GM19023 (cell line): ENCODE data around the gene AQP10.
"Not testable (repeated sequence)": the region's sequence is repeated elsewhere in the genome, so short reads cannot be mapped to it uniquely, and the experiment has no call there.

Experiments used
- ATAC-seq: cut with Tn5 transposase; IDR thresholded peaks from one replicate; pipeline ENCODE4 v1.9.1; 2021; ENCODE audit warnings: mild to moderate bottlenecking, moderate library complexity; ENCODE audit not compliant: unreplicated experiment

AQP10 gene, protein sequence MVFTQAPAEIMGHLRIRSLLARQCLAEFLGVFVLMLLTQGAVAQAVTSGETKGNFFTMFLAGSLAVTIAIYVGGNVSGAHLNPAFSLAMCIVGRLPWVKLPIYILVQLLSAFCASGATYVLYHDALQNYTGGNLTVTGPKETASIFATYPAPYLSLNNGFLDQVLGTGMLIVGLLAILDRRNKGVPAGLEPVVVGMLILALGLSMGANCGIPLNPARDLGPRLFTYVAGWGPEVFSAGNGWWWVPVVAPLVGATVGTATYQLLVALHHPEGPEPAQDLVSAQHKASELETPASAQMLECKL

DNA sequence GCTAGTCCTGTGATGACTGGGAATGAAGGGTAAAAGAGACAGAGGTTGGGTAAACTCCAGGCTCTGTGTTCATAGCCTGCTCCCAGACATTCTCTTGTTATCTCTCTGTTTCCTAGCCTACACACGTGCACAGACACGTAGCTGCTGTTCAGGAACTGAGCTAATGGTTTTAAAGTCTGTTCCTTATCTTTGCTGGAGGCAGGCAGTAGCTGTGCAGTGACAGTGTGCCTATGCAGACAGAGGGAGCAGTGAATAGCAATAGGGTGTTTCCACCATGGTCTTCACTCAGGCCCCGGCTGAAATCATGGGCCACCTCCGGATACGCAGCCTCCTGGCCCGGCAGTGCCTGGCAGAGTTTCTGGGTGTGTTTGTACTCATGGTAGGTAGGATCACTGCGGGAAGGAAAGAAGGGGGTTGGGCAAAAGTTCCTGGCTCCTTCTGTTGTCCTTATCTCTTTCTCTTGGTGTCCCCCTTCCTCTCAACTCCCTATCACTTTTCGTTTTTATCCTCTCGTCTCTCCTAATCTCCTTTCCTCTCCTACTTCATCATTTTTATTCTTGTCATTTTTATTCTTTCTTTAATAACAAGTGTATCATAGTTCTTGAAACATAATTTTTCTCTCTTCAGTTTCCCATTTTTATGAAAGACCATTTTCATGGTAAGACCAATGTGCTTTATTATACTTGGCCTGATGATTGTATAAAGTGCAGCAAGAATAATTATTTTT lies at the start of gene AQP10:
AQP10 (plus strand) TSS at position 212 of the 727 bp plus-strand sequence; CDS start at position 275, 63 bp downstream.
- no peak for ATAC-seq

DNA sequence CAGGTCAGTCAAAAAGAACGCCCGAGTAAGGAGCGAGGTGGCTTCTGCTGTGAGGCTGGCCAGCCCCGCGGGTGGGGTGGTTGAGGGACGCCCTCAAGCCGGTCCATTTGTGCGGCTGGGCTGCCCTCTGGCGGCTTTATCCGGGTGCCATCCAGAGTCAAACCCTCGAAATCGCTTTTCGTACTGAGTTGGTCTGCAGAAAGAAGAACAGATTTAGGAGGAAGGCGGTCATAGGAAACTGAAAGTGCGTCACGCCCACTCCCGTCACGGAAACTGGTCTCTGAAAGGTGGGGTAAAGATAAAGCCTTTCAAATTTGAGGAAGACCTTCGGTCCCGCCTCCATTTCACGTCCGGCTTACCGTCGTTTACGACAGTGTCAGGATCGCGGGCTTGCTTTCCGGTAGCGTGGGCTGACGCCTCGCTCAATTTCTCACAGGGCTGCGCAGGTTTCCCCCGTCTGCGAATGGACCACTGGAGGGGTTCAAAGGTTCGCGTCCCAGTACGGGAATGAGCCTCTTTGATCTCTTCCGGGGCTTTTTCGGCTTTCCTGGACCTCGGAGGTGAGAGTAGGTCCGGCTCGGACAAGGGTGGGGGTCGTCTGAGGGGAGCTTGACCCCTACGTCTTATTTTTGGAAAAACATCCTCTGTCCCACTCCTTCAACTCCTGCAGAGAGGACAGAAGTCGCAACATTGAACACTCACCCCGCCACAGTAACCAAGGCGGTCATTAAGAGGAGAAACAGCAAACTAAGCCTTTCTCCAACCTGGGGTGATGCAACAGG lies 48.5 kb upstream of the AQP10 start, which contains the start of gene HAX1:
HAX1 (plus strand) TSS at position 413 of the 782 bp plus-strand sequence; CDS start at position 508, 95 bp downstream.
- ATAC-seq, result peak; percentile 88

DNA sequence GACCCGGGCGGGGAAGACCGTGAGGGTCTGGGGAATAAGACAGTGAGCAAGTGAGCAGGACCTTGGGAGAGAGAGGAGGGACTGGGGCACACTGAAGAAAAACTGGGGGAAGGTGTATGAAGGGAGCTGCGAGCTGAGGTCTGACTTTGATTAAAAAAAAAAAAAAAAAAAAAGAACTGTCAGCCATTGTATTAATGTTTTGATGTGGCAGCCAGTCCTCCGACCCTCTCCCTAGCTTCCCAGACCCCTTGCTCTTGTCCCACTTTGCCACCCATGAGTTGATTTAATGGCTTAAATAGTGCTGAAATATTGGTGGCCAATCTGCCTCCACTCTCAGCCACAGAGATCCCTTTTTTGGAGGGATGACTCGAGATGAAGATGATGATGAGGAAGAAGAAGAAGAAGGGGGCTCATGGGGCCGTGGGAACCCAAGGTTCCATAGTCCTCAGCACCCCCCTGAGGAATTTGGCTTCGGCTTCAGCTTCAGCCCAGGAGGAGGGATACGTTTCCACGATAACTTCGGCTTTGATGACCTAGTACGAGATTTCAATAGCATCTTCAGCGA lies 47.8 kb upstream of the AQP10 start:
- no peak for ATAC-seq

DNA sequence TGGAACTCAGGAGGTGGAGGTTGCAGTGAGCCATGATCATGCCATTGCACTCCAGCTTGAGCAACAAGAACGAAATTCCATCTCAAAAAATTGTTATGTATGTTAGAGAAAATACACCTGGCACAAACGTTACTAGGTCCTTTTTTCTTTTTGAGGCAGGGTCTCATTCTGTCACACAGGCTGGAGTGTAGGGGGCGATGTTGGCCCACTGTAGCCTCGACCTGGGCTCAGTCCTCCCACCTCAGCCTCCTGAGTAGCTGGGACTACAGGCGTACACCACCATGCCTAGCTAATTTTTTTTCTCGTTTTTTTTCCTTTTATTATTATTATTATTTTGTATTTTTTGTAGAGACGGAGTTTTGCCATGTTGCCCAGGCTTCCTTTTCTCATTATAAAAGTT lies 44.1 kb upstream of the AQP10 start:
- ATAC-seq, result no peak

DNA sequence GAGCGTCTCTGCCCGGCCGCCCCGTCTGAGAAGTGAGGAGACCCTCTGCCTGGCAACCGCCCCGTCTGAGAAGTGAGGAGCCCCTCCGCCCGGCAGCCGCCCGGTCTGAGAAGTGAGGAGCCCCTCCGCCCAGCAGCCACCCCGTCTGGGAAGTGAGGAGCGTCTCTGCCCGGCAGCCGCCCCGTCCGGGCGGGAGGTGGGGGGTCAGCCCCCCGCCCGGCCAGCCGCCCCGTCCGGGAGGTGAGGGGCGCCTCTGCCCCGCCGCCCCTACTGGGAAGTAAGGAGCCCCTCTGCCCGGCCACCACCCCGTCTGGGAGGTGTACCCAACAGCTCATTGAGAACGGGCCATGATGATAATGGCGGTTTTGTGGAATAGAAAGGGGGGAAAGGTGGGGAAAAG lies 33.3 kb upstream of the AQP10 start:
- not testable (repeated sequence) for ATAC-seq

DNA sequence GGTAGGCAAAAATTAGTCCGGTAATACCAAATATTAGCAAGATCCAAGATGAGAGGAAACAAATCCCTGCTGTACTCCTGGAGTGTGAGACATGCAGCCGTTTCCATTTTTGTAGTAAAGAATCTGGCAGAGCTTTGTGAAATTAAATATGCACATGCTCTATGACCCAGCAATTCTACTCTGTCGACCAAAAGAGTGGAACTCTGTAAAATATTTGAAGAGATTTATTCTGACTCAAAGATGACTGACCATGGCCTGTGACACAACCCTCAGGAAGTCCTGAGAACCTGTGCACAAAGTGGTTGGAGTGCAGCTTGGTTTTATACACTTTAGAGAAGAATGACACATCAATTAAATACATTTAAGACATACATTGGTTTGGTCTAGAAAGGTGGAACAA lies 32.2 kb upstream of the AQP10 start:
- ATAC-seq, result no peak

DNA sequence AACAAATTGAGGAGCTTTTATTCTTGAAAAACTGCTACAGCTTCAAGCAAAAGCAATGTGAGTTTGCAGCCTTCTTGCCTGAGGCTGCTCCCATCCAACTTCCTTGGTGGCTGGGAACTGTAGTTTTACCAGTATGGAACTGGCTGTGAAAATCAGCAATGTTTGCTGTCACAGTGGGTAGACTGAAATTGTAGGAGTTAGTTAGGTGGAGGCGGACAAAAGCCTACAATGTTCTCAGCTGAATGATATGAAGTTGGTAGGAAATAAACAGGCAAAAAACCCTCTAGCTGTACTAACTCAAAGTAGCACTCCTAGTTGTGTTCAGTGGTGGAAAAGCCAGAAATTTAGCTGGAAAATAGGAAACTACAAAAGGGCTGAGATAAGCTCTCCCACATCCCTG lies 30.0 kb upstream of the AQP10 start:
- no peak for ATAC-seq

DNA sequence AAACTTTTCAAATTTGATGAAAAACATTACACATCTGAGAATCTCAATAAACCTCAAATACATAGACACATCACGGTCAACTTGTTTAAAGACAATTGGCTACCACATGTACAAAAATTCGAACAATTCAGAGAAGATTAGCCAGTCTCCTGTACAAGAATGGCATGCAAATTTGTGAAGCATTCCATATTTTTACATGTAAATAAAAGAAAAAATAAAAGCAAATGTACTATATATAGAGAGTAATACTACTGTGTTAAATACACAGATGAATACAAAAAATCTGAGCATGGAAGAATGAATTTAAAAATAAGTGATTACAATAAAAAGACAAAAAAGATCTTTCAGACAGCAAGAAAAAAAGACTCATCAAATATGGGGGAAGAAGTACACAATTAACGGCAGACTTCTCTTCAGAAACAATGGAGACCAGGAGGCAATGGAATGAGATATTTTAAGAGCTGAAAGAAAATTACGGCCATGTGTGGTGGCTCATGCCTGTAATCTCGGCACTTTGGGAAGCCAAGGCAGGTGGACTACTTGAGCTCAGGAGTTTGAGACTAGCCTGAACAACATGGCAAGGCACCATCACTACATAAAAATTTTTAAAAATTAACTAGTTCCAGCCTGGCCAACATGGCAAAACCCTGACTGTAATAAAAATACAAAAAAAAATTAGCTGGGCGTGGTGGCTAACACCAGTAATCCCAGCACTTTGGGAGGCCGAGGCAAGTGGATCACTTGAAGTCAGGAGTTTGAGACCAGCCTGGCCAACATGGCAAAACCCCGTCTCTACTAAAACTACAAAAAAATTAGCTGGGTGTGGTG lies 25.3 kb upstream of the AQP10 start:
- no peak for ATAC-seq

DNA sequence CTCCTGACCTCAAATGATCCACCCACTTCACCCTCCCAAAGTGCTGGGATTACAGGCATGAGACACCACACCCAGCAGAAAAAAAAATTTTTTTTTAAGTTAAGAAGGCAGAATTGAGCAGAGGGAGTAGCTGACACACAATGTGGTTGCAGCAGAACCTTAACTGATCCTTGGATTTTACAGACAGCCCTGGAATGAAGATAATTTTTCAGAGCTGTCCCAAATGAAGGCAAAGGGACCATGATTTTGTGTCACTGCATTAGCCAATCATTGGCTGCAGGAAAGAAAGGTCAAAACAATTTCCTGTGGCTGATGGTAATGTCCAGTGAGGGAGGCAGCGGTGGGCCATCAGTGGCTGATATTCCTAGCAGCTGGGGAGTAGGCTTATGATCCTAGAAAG lies 19.3 kb upstream of the AQP10 start:
- no peak for ATAC-seq

DNA sequence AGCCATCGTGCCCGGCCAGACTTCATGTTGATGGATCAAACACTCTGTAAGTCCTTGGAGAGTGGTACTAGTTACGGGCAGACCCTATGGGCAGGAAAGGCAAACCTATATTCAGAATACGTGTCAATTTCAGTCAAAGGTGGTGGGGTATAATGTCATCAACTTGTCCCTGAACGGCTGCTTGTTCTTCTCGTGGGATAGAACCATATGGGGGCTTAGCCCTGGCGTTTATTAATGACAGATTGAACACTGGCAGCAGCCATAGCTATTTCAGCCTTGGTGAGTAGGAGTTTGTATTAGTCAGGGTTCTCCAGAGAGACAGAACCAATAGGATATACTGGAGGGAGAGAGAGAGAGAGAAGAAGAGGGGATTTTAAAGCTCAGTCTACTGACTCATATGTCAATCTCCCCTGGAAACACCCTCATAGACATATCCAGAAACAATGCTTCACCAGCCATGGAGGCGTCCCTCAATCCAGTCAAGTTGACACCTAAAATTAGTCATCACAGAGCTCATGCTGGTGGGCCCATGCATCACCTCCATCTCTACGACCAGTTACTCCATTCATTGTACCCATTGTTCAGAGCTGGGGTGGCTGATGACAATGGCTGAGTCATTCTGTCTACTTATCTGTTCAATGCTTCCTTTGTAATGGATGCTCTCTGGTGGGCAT lies 16.1 kb upstream of the AQP10 start:
- ATAC-seq, result peak; percentile 59

DNA sequence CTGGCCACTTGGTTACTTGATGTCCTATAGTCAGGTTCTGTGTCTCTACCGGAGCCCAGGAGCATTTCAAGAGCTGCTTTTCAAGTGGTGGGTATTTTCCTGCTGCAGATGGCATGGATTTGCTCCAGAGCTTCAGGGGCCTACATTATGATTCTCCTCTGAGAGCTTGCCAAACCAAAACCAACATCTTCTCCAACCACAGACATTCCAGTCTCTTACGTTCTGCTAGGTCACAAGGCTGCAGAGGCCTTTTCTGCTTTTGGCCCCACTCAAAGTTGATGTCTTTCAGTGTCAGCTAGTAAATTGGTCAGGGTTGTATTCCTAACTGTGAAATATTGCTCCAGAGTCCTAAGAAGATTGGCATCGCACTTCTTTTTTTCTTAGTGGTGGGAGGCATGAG lies 14.7 kb upstream of the AQP10 start:
- no peak for ATAC-seq

DNA sequence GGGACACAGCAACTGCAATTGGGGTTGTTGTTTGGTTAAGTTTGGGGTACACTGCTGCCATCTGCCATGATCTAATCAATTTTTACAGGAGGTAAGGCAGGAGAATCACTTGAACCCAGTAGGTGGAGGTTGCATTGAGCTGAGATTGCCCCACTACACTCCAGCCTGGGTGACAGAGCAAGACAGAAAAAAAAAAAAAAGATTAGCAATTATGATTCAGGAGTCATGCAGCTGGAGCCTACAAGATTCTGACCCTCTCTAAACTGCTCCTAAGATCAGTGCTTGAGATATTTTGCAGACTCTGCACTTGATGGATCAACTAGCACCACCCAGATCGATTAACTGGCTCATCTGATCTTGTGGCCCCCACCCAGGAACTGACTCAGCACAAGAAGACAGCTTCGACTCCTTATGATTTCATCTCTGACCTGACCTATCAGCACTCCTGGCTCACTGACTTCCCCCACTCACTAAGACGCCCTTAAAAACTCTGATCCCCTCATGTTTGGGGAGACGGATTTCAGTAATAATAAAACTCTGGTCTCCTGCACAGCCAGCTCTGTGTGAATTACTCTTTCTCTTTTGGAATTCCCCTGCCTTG lies 13.1 kb upstream of the AQP10 start:
- not testable (repeated sequence) for ATAC-seq

DNA sequence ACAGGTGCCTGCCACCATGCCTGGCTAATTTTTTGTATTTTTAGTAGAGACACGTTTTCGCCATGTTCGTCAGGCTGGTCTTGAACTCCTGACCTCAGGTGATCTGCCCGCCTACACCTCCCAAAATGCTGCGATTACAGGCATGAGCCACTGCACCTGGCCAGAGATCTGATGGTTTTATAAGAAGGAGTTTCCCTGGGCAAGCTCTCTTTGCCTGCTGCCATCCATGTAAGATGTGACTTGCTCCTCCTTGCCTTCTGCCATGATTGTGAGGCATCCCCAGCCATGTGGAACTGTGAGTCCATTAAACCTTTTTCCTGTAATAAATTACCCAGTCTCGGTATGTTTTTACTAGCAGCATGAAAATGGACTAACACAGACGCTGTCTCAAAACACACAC lies 11.8 kb upstream of the AQP10 start:
- ATAC-seq, result not testable (repeated sequence)

DNA sequence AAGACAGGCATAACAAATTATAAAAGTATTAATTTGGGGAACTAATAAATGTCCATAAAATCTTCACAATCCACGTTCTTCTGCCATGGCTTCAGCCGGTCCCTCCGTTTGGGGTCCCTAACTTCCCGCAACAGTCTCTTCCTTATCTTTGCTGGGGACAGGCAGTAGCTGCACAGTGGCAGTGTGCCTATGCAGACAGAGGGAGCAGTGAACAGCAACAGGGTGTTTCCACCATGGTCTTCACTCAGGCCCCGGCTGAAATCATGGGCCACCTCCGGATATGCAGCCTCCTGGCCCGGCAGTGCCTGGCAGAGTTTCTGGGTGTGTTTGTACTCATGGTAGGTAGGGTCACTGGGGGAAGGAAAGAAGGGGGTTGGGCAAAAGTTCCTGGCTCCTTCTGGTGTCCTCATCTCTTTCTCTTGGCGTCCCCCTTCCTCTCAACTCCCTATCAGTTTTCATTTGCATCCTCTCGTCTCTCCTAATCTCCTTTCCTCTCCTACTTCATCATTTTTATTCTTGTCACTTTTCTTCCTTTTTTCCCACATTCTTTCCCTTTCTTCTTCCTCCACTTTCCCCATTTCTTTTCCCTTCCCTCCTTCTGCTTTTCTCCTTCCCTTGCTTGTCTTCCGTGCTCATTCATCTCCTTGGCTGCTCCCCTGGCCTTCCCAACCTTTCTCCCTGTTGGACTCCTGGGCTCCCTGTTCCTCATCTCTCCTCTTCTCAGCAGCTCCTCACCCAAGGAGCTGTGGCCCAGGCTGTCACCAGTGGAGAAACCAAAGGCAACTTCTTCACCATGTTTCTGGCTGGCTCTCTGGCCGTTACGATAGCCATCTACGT lies 8.4 kb upstream of the AQP10 start:
- not testable (repeated sequence) for ATAC-seq

DNA sequence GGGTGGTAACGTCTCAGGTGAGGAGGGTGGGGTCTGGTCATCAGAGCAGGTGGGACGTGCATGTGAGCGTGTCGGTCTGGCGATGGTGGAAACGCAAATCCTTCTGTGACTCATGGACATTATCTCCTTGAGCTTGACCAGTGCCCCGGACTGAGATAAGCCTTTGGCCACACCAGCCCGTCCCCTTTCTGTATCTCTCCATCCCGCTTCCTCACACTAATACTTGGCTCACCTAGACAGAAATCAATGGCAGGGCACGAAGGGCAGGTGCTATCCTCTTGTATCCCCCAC lies 7.9 kb upstream of the AQP10 start:
- no peak for ATAC-seq

DNA sequence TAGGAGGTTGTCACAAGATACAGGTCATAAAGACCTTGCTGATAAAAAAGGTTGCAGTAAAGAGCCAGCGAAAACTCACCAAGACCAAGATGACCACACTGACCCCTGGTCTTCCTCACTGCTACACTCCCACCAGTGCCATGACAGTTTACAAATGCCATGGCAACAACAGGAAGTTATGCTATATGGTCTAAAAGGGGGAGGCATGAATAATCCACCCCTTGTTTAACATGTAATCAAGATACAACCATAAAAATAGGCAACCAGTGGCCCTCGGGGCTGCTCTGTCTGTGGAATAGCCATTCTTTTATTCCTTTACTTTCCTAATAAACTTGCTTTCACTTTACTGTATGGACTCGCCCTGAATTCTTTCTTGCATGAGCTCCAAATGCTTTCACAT lies 6.7 kb upstream of the AQP10 start:
- ATAC-seq, result not testable (repeated sequence)

DNA sequence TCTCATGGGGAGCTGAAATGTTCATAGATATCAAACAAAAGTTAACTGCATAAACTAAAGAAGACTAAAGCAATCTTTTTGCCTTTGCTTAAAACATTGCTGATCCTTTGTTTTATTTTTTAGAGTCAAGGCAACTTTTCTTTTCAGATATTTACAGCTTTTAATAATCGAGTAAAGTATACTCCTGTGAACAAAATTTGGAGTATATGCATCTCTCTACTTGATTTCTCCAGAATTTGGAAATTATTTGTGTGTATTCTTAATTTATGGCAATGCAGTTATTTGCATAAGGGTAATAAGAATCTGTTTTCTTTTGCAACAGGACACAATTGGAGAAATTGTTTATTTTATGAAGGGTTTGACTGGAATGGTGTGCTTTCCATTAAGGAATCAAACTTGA lies 4.2 kb upstream of the AQP10 start:
- ATAC-seq, result no peak

DNA sequence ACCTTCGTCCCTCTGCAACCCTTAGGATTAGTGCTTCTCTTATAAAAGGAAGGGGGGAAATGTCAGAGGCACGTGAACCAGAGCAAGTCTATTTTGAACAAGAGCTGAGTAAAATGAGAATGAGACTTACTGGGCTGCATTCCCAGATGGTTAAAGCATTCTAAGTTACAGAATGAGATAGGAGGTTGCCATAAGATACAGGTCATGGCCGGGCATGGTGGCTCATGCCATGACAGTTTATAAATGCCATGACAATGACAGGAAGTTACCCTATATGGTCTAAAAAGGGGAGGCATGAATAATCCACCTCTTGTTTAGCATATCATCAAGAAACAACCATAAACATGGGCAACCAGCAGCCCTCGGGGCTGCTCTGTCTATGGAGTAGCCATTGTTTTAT lies 2.5 kb upstream of the AQP10 start:
- ATAC-seq, result no peak

DNA sequence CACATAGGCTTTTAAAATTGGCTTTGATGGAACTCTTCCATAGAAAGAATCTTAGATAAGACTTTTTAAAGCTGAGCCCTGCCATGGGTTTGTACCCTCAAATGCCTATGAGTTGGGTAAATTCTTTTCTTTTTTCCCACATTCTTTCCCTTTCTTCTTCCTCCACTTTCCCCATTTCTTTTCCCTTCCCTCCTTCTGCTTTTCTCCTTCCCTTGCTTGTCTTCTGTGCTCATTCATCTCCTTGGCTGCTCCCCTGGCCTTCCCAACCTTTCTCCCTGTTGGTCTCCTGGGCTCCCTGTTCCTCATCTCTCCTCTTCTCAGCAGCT lies 679 bp downstream of the AQP10 start:
- ATAC-seq, result not testable (repeated sequence)
